GM21528 (cell line): Measurements from ENCODE around the gene CLTA.

Source experiments
- ATAC-seq: cut with Tn5 transposase; IDR thresholded peaks from one replicate; pipeline ENCODE4 v1.9.1; 2021; ENCODE audit warnings: mild to moderate bottlenecking, moderate library complexity; ENCODE audit not compliant: unreplicated experiment, low FRiP score

The CLTA gene, protein sequence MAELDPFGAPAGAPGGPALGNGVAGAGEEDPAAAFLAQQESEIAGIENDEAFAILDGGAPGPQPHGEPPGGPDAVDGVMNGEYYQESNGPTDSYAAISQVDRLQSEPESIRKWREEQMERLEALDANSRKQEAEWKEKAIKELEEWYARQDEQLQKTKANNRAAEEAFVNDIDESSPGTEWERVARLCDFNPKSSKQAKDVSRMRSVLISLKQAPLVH

DNA sequence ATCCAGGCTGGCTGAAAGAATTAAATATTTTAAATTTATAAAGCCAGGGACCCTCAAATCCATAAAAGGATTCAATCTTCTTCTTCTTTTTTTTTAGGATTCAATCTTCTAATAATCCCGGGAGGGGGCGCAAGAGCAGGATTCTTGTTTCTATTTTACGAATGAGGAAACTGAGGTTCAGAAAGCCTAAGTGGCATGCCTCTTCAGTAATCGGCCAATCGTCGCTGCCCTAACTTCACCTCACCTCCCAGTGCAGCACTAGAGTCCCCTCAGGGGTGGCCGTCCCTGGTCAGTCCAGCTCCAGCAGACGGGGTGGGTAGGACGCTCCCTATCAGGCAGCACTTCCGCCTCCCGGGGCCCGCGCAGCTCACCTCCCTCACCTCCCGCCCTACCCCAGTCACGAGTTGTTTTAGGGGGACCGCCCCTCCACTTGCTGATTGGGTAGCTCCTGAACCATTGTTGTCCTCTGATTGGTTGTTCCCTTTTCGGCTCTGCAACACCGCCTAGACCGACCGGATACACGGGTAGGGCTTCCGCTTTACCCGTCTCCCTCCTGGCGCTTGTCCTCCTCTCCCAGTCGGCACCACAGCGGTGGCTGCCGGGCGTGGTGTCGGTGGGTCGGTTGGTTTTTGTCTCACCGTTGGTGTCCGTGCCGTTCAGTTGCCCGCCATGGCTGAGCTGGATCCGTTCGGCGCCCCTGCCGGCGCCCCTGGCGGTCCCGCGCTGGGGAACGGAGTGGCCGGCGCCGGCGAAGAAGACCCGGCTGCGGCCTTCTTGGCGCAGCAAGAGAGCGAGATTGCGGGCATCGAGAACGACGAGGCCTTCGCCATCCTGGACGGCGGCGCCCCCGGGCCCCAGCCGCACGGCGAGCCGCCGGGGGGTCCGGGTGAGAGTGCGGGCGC lies at the start of gene CLTA:
Gene CLTA, plus strand, starts transcription at position 534 of the 902 bp plus-strand sequence. Its CDS starts 136 bp downstream, at position 670.
- ATAC-seq = peak; percentile 92

DNA sequence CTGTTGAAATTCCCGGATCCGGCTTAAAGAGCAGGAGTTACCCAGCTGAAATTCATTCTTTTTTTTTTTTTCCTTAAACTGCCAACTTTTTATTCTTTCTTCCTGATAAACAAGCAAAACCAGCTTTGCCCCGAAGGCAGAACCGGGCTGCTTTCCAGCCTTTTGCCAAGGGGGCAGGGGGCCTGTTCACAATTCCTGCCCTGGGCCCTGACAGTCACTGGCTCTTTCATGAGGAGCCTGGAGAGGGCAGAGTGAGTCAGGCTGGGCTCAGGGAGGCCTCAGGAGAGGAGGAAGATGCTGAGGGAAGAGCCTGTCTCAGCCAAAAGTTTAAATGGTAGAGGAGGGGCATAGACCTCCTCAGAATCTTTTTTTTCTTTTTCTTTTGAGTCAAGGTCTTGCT lies 49.4 kb upstream of the CLTA start:
- ATAC-seq = no peak

DNA sequence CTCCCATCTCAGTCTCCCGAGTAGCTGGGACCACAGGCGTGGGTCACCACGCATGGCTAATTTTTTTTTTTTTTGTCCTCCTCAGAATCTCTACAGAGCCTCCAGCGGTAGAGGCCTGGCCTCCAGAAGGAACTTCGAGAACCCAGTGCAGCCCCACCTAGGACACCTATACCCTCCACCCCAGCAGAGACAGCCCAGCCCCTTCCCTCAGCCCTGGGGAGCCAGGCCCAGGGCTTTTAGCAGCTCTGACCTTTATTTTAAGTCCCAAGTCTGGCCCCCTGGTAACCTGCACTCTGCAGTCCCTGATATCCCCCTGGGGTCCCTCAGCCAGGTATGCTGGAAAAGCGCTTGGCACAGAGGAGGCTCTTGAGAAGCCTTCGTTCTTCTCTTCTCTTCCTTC lies 49.0 kb upstream of the CLTA start:
- ATAC-seq = no peak

DNA sequence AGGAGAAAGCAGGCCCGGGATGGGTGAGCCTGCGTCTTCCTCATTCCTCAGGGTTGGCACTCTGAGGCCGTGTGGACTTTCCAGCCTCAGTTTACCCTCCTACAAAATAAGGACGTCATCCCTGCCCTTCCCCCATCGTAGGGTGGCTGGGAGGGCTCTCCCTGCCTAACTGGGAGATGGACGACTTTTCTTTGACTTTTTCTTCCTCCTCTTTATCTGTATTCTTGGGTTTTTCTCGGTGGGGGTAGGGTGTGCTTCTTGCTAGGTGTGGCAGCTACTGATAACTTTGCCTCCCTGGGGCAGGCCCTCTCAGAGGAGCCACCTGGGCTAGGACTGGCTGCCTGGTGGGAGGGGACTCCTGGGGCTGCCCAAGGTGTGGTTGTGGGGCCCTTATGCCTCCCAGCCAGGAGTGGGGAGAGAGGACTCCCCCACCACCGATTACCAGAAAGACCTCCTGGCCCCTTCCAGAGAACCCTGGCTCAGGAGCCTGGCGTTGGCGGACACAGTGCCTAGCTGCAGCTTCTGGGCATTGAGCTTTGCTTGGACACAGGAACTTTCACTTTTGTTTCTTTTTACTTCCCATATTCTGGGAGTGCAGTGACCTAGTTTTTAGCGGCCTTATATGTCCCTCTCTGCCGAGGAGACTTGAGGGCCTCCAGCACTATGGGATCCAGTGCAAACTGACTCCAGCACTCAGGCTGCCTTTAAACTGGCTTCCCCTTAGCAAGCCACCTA lies 48.0 kb upstream of the CLTA start:
- ATAC-seq = no peak

DNA sequence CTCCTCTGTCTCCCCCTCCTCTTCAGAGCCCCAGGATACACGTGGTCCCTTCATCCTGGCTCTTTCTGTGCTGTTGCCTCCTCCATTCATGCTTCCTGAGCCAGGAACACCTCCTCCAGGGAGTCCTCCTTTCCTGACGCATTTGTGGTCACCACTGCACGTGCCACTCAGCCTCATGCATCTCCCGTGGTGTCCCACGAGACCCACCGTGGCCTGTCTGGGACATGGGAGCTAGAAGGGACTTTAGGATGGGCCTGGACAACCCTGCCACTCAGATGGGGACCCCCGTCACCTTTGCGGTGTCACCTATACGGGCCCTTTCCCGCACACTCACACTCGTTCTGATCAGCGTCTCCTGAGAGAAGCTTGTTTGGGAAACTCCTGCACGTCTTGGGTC lies 47.5 kb upstream of the CLTA start:
- no peak for ATAC-seq

DNA sequence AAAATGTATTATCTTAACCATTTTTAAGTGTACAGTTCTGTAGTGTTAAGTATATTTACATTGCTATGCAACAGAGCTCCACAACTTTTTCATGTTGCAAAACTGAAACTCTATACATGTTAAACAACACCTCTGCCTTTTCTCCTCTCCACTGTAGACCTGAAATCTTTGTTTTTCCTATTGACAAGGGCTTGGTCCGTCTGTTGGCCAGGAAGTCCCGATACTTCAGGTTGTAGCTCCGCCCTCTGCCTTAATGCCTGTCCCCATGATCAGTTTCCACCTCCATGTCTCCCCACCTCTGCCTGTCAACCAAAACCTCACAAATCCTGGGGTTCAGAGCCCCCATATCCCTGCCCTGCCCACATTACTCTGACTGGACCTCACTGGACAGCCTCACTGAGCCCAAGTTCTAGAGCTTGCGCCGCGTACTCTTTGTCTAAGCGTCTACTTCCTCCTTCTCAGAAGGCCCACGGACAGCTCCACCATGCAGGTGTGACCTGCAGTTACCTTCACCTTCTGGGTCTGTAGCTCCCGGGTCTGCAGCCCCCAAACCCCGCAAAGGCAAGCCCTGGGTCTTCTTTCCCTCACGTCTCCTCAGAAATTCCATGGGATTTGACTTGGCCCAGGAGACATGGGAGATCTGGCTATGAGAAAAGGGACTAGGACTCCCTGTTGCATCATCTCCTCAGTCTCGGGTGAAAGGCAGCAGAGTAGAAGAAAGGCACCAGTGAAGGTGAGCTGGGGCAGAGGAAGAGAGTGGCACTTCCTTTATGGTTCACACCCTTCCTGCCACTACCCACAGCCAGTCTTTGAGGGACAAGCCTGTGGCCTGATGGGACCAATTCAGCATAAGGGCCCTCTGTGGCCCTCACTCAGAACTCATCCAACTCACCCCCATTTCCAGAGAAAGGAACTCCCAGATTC lies 46.1 kb upstream of the CLTA start:
- no peak for ATAC-seq

DNA sequence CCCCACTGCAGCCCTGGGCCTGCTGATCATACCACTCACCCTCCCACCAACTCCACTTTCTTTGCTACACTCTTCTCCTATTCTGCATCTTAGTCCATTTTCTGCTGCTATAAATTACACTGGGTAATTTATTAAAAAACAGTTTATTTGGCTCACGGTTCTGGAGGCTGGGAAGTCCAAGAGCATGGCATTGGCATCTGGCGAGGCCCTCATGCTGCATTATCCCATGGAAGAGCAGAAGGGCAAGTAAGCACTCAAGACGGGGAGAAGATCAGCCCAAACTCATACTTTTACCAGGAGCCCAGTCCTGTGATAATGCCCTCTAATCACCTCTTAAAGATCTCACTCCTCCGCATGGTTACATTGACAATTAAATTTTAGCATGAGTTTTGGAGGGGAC lies 44.8 kb upstream of the CLTA start:
- ATAC-seq = no peak

DNA sequence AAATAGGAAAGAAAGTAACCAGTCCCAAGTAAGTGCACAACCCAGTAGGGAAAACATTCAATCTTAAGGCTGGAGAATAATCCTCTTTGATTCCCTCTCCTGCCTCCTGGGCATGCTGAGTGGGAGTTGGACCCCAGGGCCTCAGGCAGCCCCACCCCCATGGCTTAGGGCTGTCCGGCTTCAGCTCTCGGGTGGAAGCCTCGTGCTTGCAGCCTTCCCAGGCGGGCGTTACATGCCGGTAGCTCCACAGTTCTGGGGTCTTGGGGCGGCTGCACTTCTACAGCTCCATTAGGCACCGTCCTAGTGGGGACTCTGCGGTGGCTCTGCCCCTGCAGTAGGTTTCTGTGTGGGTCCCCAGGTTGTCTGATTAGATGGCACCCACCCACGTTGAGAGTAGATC lies 44.1 kb upstream of the CLTA start:
- no peak for ATAC-seq

DNA sequence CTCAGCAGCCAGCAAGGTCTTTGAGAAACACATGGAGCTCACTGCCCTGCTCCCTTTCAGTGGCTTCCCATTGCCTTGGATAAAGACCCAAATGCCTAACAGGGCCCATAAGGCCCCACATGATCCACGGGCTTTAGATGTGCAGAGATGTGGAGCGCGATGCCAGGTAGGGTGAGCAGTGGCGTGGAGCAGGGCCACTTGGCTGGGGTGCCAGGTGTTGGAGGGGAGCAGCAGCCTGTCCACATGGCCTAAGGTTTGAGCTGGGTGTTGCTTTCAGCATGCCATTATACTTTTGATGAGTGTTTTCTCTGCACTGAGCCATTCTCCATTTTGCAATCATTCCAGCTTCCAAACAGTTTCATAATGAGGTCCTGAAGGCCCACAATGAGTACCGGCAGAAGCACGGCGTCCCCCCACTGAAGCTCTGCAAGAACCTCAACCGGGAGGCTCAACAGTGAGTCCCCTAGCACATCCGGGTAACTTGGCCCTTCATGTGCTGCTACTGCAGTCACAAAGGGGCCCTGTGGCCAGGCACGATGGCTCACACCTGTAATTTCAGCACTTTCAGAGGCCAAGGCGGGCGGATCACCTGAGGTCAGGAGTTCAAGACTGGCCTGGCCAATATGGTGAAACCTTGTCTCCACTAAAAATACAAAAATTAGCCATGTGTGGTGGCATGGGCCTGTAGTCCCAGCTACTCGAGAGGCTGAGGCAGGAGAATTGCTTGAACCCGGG lies 43.1 kb upstream of the CLTA start:
- ATAC-seq = no peak

DNA sequence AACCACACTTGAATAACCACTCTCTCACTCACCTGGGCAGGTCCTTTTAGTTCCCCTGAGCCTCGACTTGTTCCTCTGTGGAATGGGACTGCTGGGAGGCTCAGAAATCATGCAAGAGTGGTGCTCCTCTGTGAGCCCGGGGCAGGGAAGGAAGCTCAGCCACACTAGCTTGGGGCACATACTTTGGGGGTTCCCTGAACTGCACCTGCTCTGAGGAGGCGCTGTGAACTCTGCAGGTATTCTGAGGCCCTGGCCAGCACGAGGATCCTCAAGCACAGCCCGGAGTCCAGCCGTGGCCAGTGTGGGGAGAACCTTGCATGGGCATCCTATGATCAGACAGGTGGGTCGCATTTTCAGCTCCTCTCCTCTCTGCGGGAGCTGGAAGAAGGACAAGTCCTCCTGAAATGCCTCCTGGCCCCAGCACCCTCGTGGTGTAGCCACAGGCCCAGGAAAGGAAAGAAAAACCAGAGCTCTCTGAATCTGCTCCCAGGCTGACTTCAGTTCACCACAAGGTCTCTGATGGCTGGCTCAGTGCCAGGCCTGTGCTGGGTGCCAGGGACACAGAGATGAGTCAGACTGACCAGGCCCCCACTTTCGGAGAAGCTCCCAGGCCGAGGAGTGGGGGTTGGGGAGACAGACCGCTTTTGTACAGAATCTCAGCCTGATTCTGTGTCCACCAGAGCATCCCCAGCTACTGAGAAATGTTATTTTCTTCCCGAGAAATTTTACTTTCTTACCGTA lies 42.2 kb upstream of the CLTA start:
- no peak for ATAC-seq

DNA sequence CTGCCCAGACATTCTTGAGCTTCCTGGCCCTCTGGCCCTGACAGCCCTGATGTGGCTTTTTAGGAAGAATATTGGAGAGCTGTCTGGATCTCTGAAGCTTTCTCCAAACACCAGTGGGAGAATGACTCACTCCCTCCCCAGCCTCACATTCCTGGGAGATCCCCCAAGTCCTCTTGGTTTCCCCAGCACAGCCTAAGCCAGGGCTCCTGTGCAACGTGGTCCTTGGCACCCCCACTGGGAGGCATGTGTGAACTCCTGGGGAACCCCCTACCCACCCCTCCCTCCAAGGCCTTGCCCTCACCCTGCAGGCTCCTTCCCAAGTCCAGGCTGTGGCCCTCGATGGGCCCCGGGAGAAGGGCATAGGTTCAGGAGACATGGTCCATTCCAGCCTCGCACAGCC lies 41.5 kb upstream of the CLTA start:
- ATAC-seq = no peak

DNA sequence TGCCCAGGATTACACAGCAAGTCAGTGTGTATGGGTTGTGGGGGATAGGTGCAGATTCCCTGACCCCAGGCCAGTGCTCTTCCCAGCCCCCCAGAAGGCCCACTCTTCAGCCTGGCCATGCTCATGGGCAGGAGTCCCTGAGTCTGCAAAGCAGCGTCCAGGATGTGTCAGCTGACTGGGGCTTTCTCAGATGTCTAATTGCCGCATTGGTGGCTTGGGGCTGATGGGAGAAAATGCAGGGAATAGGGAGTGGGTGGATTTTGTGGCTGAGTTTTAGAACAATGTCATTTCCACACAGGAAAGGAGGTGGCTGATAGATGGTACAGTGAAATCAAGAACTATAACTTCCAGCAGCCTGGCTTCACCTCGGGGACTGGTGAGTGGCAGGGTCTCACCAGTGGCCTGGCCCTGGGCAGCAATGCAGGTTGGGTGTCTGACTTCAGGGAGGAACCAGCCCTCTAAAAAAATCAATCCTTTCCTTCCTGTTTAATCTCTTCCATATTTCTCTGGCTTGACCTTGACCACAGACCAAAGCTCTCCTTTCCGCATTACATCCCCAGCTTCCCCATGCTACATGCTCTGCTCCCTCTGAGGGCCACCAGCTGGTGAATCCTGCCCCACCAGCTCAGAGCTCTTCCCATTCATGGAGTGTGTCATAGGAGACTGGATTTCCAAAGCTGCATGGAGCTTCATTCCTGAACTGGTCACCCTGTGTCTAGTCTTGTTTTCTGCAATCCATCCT lies 40.0 kb upstream of the CLTA start:
- ATAC-seq = no peak

DNA sequence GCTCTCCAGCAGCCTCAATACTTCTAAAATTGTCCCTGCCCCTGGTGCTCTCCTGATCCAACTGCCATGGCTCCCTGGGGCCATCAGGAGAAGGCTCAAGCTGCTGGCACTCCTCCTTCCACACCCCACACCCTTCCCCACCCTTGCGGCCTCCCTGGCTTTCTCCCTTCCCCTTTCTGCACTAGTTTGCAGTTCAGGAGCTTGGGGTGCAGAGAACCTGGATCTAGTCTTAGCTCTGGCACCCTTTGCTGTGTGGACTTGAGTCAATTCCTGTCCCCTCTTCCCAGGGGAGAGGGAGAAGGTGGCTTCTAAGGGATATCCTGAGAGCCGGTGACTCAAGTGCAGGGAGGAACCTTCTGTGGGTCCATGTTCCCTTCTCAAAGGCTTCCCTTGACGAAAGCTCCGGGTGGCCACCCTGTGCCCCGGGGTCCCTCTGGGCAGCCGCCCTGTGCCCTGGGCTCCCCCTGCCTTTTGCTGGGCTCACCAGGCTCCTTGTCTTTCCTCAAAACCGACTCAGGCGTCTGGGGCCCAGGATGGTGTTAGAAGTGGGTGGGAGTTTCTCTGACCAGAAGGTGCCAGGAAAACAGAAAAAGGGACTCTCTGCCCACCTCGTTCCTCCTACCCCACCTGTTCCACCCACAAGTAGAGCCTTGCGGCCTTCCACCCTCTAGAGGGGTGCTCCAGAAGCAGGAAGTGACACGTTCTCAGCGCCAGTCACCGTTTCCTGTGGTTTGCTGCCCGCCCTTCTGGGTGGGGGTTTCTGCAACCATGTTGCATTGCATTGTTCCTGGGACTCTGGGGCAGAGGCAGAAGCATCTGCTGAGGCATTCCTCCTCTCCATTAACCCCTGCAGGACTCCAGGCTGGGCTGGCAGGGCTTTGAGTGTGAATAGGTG lies 39.2 kb upstream of the CLTA start:
- ATAC-seq = peak; percentile 71

DNA sequence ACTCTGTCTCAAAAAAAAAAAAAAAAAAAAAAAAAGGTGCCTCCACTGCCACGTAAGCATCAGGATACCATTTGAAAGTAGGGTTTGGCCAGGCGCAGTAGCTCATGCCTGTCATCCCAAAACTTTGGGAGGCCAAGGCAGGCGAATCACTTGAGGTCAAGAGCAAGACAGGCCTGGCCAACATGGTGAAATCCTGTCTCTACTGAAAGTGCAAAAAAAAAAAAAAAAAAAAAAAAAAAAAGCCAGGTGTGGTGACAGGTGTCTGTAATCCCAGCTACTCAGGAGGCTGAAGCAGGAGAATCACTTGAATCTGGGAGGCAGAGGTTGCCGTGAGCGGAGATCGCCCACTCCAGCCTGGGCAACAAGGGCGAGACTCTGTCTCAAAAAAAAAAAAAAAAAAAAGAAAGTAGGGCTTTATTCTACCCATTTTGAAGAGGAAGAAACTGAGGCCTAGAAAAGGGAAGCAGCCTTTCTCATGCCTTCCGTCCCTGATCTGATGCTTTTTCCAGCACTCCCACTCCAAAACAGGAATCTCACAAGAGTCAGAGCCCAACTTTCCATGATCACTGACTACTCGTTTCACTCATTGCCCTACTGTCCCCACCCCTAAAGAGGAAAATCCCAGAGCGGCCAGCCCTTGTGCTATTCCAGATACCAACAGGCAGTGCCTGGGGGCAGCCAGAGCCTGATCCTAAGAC lies 37.8 kb upstream of the CLTA start:
- no peak for ATAC-seq

DNA sequence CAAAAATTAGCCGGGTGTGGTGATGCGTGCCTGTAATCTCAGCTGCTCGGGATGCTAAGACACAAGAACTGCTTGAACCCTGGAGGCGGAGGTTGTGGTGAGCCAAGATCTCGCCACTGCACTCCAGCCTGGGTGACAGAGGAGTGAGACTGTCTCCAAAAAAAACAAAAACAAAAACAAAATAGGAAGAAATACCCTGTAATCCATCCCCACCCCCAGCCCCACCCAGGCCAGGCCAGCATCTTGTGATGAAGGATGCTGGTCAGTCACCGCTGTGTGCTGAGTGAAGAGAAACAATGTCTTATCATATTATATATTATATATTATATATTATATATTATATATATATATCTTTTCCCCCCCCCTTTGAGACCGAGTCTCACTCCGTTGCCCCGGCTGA lies 37.0 kb upstream of the CLTA start:
- no peak for ATAC-seq

DNA sequence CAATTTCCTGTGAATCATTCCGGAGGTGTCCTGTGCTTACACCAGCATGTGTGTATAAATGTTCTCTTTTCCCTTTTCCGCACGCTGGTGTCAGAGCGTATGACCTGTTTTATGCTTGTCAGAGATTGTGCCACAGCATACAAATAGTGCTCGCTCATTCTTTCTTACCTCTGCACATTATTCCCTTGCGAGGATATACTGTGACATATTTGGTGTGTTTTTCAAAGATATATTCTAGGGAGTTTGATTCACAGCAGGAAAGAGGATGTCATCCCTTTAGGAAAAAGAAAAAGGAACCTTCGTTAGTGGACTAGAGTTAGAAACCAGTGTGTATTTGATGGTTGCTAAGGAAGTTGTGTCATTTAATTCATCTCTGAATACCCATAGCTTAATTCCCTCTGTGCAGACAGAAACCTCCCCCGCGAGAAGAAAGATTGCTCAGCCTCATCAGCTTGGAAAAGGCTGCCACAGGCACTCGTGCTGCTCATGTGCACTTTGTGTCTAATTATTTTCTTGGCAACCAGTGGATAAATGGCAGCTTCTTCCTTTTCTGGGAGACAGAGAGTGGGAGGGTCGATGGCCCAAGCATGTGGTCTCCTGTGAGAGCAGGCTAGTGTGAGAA lies 36.3 kb upstream of the CLTA start:
- ATAC-seq = no peak
